ENCODE measurements around the gene CD58.
A peak's percentile ranks its signal among the peaks of the same experiment; 100 is the strongest.

The CD58 gene

GRCh38 chr1:116559304-116559761, 11.5 kb downstream of the CD58 start:
- Histone ChIP-seq H3K36me3 (ENCODE audit: control insufficient read depth, insufficient read depth, low read length) (no peaks in the 10 kb centered on the region), H3K27me3 (replicated peaks; ENCODE audit: control insufficient read depth, insufficient read depth, low read length, poor library complexity, severe bottlenecking) (no peaks in the 10 kb centered on the region), H3K4me1 (ENCODE audit: control insufficient read depth, insufficient read depth, low read length, poor library complexity, severe bottlenecking) (peaks cover 8% of the 10 kb centered on the region), H3K27ac (ENCODE audit: insufficient read depth, low read length, poor library complexity, severe bottlenecking) (no peak overlapping the region), H3K4me3 (ENCODE audit: insufficient read depth, low read depth, low read length, poor library complexity, severe bottlenecking) (peak overlapping the region; percentile 6), H3K9me3 (ENCODE audit: control insufficient read depth, low read length) (no peaks in the 10 kb centered on the region)
- DNase-seq, result no peak

- DNase-seq, result no peak
- Histone ChIP-seq H3K9me3 (ENCODE audit: control insufficient read depth, low read length) (no peaks in the 10 kb centered on the region), H3K27ac (ENCODE audit: insufficient read depth, low read length, poor library complexity, severe bottlenecking) (peak overlapping the region; percentile 12), H3K27me3 (replicated peaks; ENCODE audit: control insufficient read depth, insufficient read depth, low read length, poor library complexity, severe bottlenecking) (no peaks in the 10 kb centered on the region), H3K4me1 (ENCODE audit: control insufficient read depth, insufficient read depth, low read length, poor library complexity, severe bottlenecking) (peaks cover 8% of the 10 kb centered on the region), H3K4me3 (ENCODE audit: insufficient read depth, low read depth, low read length, poor library complexity, severe bottlenecking) (no peak overlapping the region), H3K36me3 (ENCODE audit: control insufficient read depth, insufficient read depth, low read length) (no peaks in the 10 kb centered on the region)
Measured at GRCh38 chr1:116558571-116558970, 12.3 kb downstream of the CD58 start.

- Histone ChIP-seq H3K36me3 (ENCODE audit: control insufficient read depth, insufficient read depth, low read length) (no peaks in the 10 kb centered on the region), H3K4me1 (ENCODE audit: control insufficient read depth, insufficient read depth, low read length, poor library complexity, severe bottlenecking) (peaks cover 8% of the 10 kb centered on the region), H3K9me3 (ENCODE audit: control insufficient read depth, low read length) (no peaks in the 10 kb centered on the region), H3K4me3 (ENCODE audit: insufficient read depth, low read depth, low read length, poor library complexity, severe bottlenecking) (no peak overlapping the region), H3K27me3 (replicated peaks; ENCODE audit: control insufficient read depth, insufficient read depth, low read length, poor library complexity, severe bottlenecking) (no peaks in the 10 kb centered on the region), H3K27ac (ENCODE audit: insufficient read depth, low read length, poor library complexity, severe bottlenecking) (peak overlapping the region; percentile 12)
- no peak for DNase-seq
Measured at GRCh38 chr1:116558140-116558549, 12.7 kb downstream of the CD58 start.

GRCh38 chr1:116557323-116557878, 13.4 kb downstream of the CD58 start:
- peak overlapping the region; percentile 29 for H3K27ac ChIP-seq (ENCODE audit: insufficient read depth, low read length, poor library complexity, severe bottlenecking)
- H3K4me1 ChIP-seq (ENCODE audit: control insufficient read depth, insufficient read depth, low read length, poor library complexity, severe bottlenecking), result peaks cover 8% of the 10 kb centered on the region
- no peak overlapping the region for H3K4me3 ChIP-seq (ENCODE audit: insufficient read depth, low read depth, low read length, poor library complexity, severe bottlenecking)

GRCh38 chr1:116556289-116557006, 14.4 kb downstream of the CD58 start:
- Histone ChIP-seq H3K9me3 (ENCODE audit: control insufficient read depth, low read length) (no peaks in the 10 kb centered on the region), H3K4me3 (ENCODE audit: insufficient read depth, low read depth, low read length, poor library complexity, severe bottlenecking) (no peak overlapping the region), H3K27ac (ENCODE audit: insufficient read depth, low read length, poor library complexity, severe bottlenecking) (peak overlapping the region; percentile 52), H3K36me3 (ENCODE audit: control insufficient read depth, insufficient read depth, low read length) (no peaks in the 10 kb centered on the region), H3K4me1 (ENCODE audit: control insufficient read depth, insufficient read depth, low read length, poor library complexity, severe bottlenecking) (peaks cover 8% of the 10 kb centered on the region), H3K27me3 (replicated peaks; ENCODE audit: control insufficient read depth, insufficient read depth, low read length, poor library complexity, severe bottlenecking) (no peaks in the 10 kb centered on the region)
- DNase-seq, result peak; percentile 63 to 73 (median 68)

More at GRCh38 chr1:116557323-116557878, 13.4 kb downstream of the CD58 start:
- DNase-seq, result no peak
- H3K9me3 ChIP-seq (ENCODE audit: control insufficient read depth, low read length), result no peaks in the 10 kb centered on the region
- H3K36me3 ChIP-seq (ENCODE audit: control insufficient read depth, insufficient read depth, low read length), result no peaks in the 10 kb centered on the region
- H3K27me3 ChIP-seq (replicated peaks; ENCODE audit: control insufficient read depth, insufficient read depth, low read length, poor library complexity, severe bottlenecking), result no peaks in the 10 kb centered on the region

- Histone ChIP-seq H3K27ac (ENCODE audit: insufficient read depth, low read length, poor library complexity, severe bottlenecking) (no peak overlapping the region), H3K4me1 (ENCODE audit: control insufficient read depth, insufficient read depth, low read length, poor library complexity, severe bottlenecking) (peaks cover 8% of the 10 kb centered on the region), H3K27me3 (replicated peaks; ENCODE audit: control insufficient read depth, insufficient read depth, low read length, poor library complexity, severe bottlenecking) (no peaks in the 10 kb centered on the region), H3K36me3 (ENCODE audit: control insufficient read depth, insufficient read depth, low read length) (no peaks in the 10 kb centered on the region), H3K9me3 (ENCODE audit: control insufficient read depth, low read length) (no peaks in the 10 kb centered on the region), H3K4me3 (ENCODE audit: insufficient read depth, low read depth, low read length, poor library complexity, severe bottlenecking) (no peak overlapping the region)
- DNase-seq, result no peak
Measured at GRCh38 chr1:116554924-116555323, 15.9 kb downstream of the CD58 start.

- Histone ChIP-seq H3K4me3 (ENCODE audit: insufficient read depth, low read depth, low read length, poor library complexity, severe bottlenecking) (no peak overlapping the region), H3K27me3 (replicated peaks; ENCODE audit: control insufficient read depth, insufficient read depth, low read length, poor library complexity, severe bottlenecking) (no peaks in the 10 kb centered on the region), H3K4me1 (ENCODE audit: control insufficient read depth, insufficient read depth, low read length, poor library complexity, severe bottlenecking) (peaks cover 8% of the 10 kb centered on the region), H3K9me3 (ENCODE audit: control insufficient read depth, low read length) (no peaks in the 10 kb centered on the region), H3K36me3 (ENCODE audit: control insufficient read depth, insufficient read depth, low read length) (no peaks in the 10 kb centered on the region), H3K27ac (ENCODE audit: insufficient read depth, low read length, poor library complexity, severe bottlenecking) (no peak overlapping the region)
- DNase-seq, result no peak
Measured at GRCh38 chr1:116553386-116554115, 17.3 kb downstream of the CD58 start.

- Histone ChIP-seq H3K27ac (ENCODE audit: insufficient read depth, low read length, poor library complexity, severe bottlenecking) (no peak overlapping the region), H3K27me3 (replicated peaks; ENCODE audit: control insufficient read depth, insufficient read depth, low read length, poor library complexity, severe bottlenecking) (no peaks in the 10 kb centered on the region), H3K4me3 (ENCODE audit: insufficient read depth, low read depth, low read length, poor library complexity, severe bottlenecking) (no peak overlapping the region), H3K4me1 (ENCODE audit: control insufficient read depth, insufficient read depth, low read length, poor library complexity, severe bottlenecking) (peaks cover 11% of the 10 kb centered on the region), H3K36me3 (ENCODE audit: control insufficient read depth, insufficient read depth, low read length) (peaks cover 16% of the 10 kb centered on the region), H3K9me3 (ENCODE audit: control insufficient read depth, low read length) (no peaks in the 10 kb centered on the region)
- no peak for DNase-seq
Measured at GRCh38 chr1:116546354-116546977, 24.4 kb downstream of the CD58 start.

- no peak overlapping the region for H3K4me3 ChIP-seq (ENCODE audit: insufficient read depth, low read depth, low read length, poor library complexity, severe bottlenecking)
- peaks cover 10% of the 10 kb centered on the region for H3K4me1 ChIP-seq (ENCODE audit: control insufficient read depth, insufficient read depth, low read length, poor library complexity, severe bottlenecking)
- DNase-seq, result no peak
- no peaks in the 10 kb centered on the region for H3K27me3 ChIP-seq (replicated peaks; ENCODE audit: control insufficient read depth, insufficient read depth, low read length, poor library complexity, severe bottlenecking)
- no peaks in the 10 kb centered on the region for H3K9me3 ChIP-seq (ENCODE audit: control insufficient read depth, low read length)
- H3K36me3 ChIP-seq (ENCODE audit: control insufficient read depth, insufficient read depth, low read length), result peaks cover 18% of the 10 kb centered on the region
- H3K27ac ChIP-seq (ENCODE audit: insufficient read depth, low read length, poor library complexity, severe bottlenecking), result no peak overlapping the region
Measured at GRCh38 chr1:116545359-116545705, 25.5 kb downstream of the CD58 start.
